ENCODE data around the gene CEACAM5.

Gene CEACAM5

GRCh38 chr19:41734156-41734555 lies 25.7 kb downstream of the CEACAM5 start:
- ChIA-PET CTCF (no interaction called here), POLR2A (no interaction called here)
- TF ChIP-seq CTCF (IDR thresholded peaks at IDR 0.05; ENCODE audit: control extremely low read depth, extremely low read depth, low read depth, missing control alignments) = no peak
- no peak for DNase-seq (ENCODE audit: extremely low spot score)

- no peak for TF ChIP-seq CTCF (IDR thresholded peaks at IDR 0.05; ENCODE audit: control extremely low read depth, extremely low read depth, low read depth, missing control alignments)
- POLR2A ChIA-PET = no interaction called here
- no peak for DNase-seq (ENCODE audit: extremely low spot score)
- CTCF ChIA-PET = interaction anchor here (0.7 kb wide), 1 partner anchor 19 kb away, joined by 3 read pairs; no protein-coding TSS in a partner anchor
Observed at GRCh38 chr19:41734585-41734984, 26.2 kb downstream of the CEACAM5 start.

GRCh38 chr19:41735071-41735600 lies 26.7 kb downstream of the CEACAM5 start:
- ChIA-PET POLR2A (no interaction called here), CTCF (interaction anchor here (0.7 to 1.4 kb wide), 2 partner anchors 18 to 19 kb away, joined by 3 to 7 read pairs; no protein-coding TSS in a partner anchor)
- no peak for TF ChIP-seq CTCF (IDR thresholded peaks at IDR 0.05; ENCODE audit: control extremely low read depth, extremely low read depth, low read depth, missing control alignments)
- DNase-seq (ENCODE audit: extremely low spot score) = no peak

GRCh38 chr19:41739361-41739760 lies 30.9 kb downstream of the CEACAM5 start:
- no peak for TF ChIP-seq CTCF (IDR thresholded peaks at IDR 0.05; ENCODE audit: control extremely low read depth, extremely low read depth, low read depth, missing control alignments)
- DNase-seq (ENCODE audit: extremely low spot score) = no peak
- ChIA-PET POLR2A (no interaction called here), CTCF (interaction anchor here (0.7 to 7.4 kb wide), 3 partner anchors 14 to 98 kb away, joined by 3 to 50 read pairs (median 3); partner anchors contain the start of gene CEACAM6)

- no peak for TF ChIP-seq CTCF (IDR thresholded peaks at IDR 0.05; ENCODE audit: control extremely low read depth, extremely low read depth, low read depth, missing control alignments)
- DNase-seq (ENCODE audit: extremely low spot score) = no peak
- POLR2A ChIA-PET = no interaction called here
- CTCF ChIA-PET = interaction anchor here (0.7 to 7.4 kb wide), 3 partner anchors 13 to 99 kb away, joined by 3 to 50 read pairs (median 3); partner anchors contain the start of gene CEACAM6
Observed at GRCh38 chr19:41740415-41741243, 32.2 kb downstream of the CEACAM5 start.

- no peak for TF ChIP-seq CTCF (IDR thresholded peaks at IDR 0.05; ENCODE audit: control extremely low read depth, extremely low read depth, low read depth, missing control alignments)
- ChIA-PET CTCF (interaction anchor here (7.4 kb wide), 1 partner anchor 12 kb away, joined by 50 read pairs; the partner anchor contains the start of gene CEACAM6), POLR2A (no interaction called here)
- DNase-seq (ENCODE audit: extremely low spot score) = no peak
Observed at GRCh38 chr19:41741244-41741554, 32.8 kb downstream of the CEACAM5 start.

Data from GM10248 (cell line).